K562 (cell line): Measurements from ENCODE around the gene SLC5A3. TPM values are rescaled to one million over a fixed set of nuclear protein-coding genes. Genes with fewer than 3 reads are reported as not detected.

Source experiments
- ARID3B ChIP-seq: fragments of 250-450 bp; sonication (Bioruptor Pico); IDR thresholded peaks from 2 replicates; pipeline ENCODE4 v1.4.0; 2020; ENCODE audit warnings: borderline replicate concordance
- MCM2 ChIP-seq: fragments of 450-650 bp; IDR thresholded peaks from 2 replicates; pipeline ENCODE4 v1.6.1; 2017; ENCODE audit warnings: low read depth, mild to moderate bottlenecking
- MLLT1 ChIP-seq, 2 experiments: fragments of 450-650 bp; IDR thresholded peaks; 2 replicates each; pipeline ENCODE4 v1.6.1; 2016
- RBBP5 ChIP-seq: fragments of 200-600 bp; sonication (generic); IDR thresholded peaks from 2 replicates; pipeline ENCODE4 v1.6.1; 2012; ENCODE audit warnings: borderline replicate concordance, mild to moderate bottlenecking, low read length, control low read depth, inconsistent platforms; ENCODE audit not compliant: insufficient read depth, poor library complexity, severe bottlenecking
- SOX6 ChIP-seq: fragments of 450-650 bp; IDR thresholded peaks from 2 replicates; pipeline ENCODE4 v1.6.1; 2014; ENCODE audit warnings: mild to moderate bottlenecking
- STAG1 ChIP-seq: sonication (generic); formaldehyde crosslinking; IDR thresholded peaks from 2 replicates; pipeline ENCODE4 v1.5.0; 2020; ENCODE audit warnings: missing genetic modification reagents, borderline replicate concordance
- STAT5A ChIP-seq: IDR thresholded peaks from 2 replicates; pipeline ENCODE4 v1.6.1; 2012; ENCODE audit warnings: low read length, inconsistent platforms, borderline replicate concordance
- XRCC5 ChIP-seq: fragments of 200-400 bp; formaldehyde crosslinking; IDR thresholded peaks from 2 replicates; pipeline ENCODE4 v1.6.1; 2017; ENCODE audit warnings: low read depth, mild to moderate bottlenecking, low read length
- ZBTB5 ChIP-seq: fragments of 450-650 bp; IDR thresholded peaks from 2 replicates; pipeline ENCODE4 v1.6.1; 2017; ENCODE audit warnings: antibody characterized with exemption
- ZNF592 ChIP-seq: fragments of 450-650 bp; IDR thresholded peaks from 2 replicates; pipeline ENCODE4 v1.6.1; 2017; ENCODE audit warnings: antibody characterized with exemption, mild to moderate bottlenecking
- ZNF766 ChIP-seq: fragments of 200-800 bp; sonication (Bioruptor generic); conservative IDR thresholded peaks from 2 replicates; pipeline ENCODE4 v1.6.1; 2016; ENCODE audit warnings: missing genetic modification characterization, missing compliant biosample characterization
- polyA plus RNA-seq, 8 experiments: library from polyadenylated mRNA; depleted of rRNA in 4 of 8; stranded (reverse) in 5 of 8; unstranded in 3 of 8; fragments of >200 nt; fragmentation: Nextera tagmentation in 2 of 8; fragmentation: Illumina TruSeq in 1 of 8; extraction: Ambion mirVana in 2 of 8; extraction: Trizol in 1 of 8; gene quantifications; 2 replicates each; pipeline versions ENCODE4 v1.2.1 to v1.2.3, GENCODE V29; 2011 to 2014; ENCODE audit warnings: inconsistent platforms in 1 of 8, missing spikeins in 1 of 8
- total RNA-seq, 7 experiments: library from RNA; depleted of rRNA in 6 of 7; stranded (reverse); fragments of >200 nt in 6 of 7; fragmentation: Illumina TruSeq in 2 of 7; extraction: Trizol in 2 of 7; gene quantifications; 2 replicates each; pipeline versions ENCODE4 v1.2.1 to v1.2.3, GENCODE V29; 2011 to 2021; ENCODE audit warnings: low replicate concordance in 1 of 7

Gene SLC5A3
- total and polyA plus RNA-seq, 9 of the 15 experiments (the other 6 are each of a cell fraction or from before 2014, with no cell fraction given): 2.9 to 20.6 (median 9.0) TPM

GRCh38 chr21:34061983-34062382, 11.4 kb upstream of the SLC5A3 start (continued):
- TF ChIP-seq ARID3B (CRISPR knock-in tag) (no peak), MCM2 (no peak), ZBTB5 (no peak), RBBP5 (no peak), XRCC5 (no peak), SOX6 (no peak), STAG1 (CRISPR knock-in tag) (no peak), ZNF766 (CRISPR knock-in tag) (no peak), MLLT1 (IDR thresholded peaks at IDR 0.05) (no peak), ZNF592 (no peak), STAT5A (no peak)
